ENCODE measurements around the gene TMBIM6.

DNA sequence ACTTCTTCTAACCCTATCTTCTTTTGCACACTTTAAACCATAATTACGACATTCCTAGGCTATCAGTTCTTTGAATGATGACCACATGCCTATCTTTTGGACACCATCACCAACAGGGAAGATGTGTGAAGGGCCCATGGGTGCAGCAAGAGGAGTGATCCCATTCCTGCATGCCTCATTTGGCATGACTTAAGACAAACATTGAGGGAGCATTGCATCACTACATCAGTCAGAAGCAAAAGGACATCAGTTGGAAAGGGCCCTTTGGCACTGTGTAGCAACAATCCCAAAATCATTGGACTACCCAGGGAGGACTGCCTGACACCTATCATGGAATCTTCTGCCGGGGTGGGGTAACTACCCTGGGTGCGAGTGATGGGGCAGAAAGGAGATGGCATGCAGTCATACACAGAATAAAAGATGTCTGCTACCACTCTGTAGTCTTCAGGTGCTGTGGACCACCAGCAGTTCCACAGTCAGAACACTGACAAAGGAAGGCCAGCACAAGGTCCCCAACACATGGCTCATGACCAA lies 10.7 kb upstream of the TMBIM6 start:
- TF ChIP-seq, protein P1, sequence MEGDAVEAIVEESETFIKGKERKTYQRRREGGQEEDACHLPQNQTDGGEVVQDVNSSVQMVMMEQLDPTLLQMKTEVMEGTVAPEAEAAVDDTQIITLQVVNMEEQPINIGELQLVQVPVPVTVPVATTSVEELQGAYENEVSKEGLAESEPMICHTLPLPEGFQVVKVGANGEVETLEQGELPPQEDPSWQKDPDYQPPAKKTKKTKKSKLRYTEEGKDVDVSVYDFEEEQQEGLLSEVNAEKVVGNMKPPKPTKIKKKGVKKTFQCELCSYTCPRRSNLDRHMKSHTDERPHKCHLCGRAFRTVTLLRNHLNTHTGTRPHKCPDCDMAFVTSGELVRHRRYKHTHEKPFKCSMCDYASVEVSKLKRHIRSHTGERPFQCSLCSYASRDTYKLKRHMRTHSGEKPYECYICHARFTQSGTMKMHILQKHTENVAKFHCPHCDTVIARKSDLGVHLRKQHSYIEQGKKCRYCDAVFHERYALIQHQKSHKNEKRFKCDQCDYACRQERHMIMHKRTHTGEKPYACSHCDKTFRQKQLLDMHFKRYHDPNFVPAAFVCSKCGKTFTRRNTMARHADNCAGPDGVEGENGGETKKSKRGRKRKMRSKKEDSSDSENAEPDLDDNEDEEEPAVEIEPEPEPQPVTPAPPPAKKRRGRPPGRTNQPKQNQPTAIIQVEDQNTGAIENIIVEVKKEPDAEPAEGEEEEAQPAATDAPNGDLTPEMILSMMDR (IDR thresholded peaks at IDR 0.05), result no peak
- TF ChIP-seq POLR2A (IDR thresholded peaks at IDR 0.05) (no peak), POLR2AphosphoS5 (IDR thresholded peaks at IDR 0.05) (no peak)
